ENCODE results near the gene MSI2. TPM values are rescaled to one million over a fixed set of nuclear protein-coding genes. Genes with fewer than 3 reads are reported as not detected.

Gene MSI2
- total and polyA plus RNA-seq, 2 donors (not counting 3 experiments of a cell fraction or from before 2014, with no cell fraction given), result 20.9 to 59.3 TPM

- CTCF ChIA-PET, result interaction anchor here (1.1 to 1.2 kb wide), 2 partner anchors 25 to 480 kb away, joined by 3 to 4 read pairs; no protein-coding TSS in a partner anchor
- FAIRE-seq, result no peak
- POLR2A ChIA-PET, result no interaction called here
- Histone ChIP-seq H3K4me1 (ENCODE audit: control insufficient read depth, extremely low read depth, insufficient read depth, low read length) (no peaks in the 10 kb centered on the region), H3K9me1 (replicated peaks; ENCODE audit: control insufficient read depth, extremely low read depth, insufficient read depth, low read length) (no peaks in the 10 kb centered on the region), H3K4me2 (ENCODE audit: insufficient read depth, low read length) (no peak overlapping the region), H3K36me3 (ENCODE audit: control insufficient read depth in 2 of 2, extremely low read depth in 1 of 2, insufficient read depth in 2 of 2, low read length in 2 of 2) (no peaks in the 10 kb centered on the region), H2AFZ (ENCODE audit: low read depth, low read length) (no peak overlapping the region), H3K27me3 (ENCODE audit: control insufficient read depth in 2 of 2, insufficient read depth in 2 of 2, low read length in 2 of 2) (peaks cover 10 to 16% of the 10 kb centered on the region in 2 experiments), H3K27ac (ENCODE audit: insufficient read depth, low read depth, low read length) (no peak overlapping the region), H4K20me1 (replicated peaks; ENCODE audit: control insufficient read depth, extremely low read depth, insufficient read depth, low read length) (no peaks in the 10 kb centered on the region), H3K79me2 (ENCODE audit: control insufficient read depth, insufficient read depth, low read length) (no peaks in the 10 kb centered on the region), H3K4me3 (replicated peaks in 1 of 3; ENCODE audit: insufficient read depth in 1 of 3, low read depth in 1 of 3, low read length in 3 of 3) (no peak overlapping the region), H3K9me3 (replicated peaks; ENCODE audit: control insufficient read depth, insufficient read depth, low read length) (no peaks in the 10 kb centered on the region), H3K9ac (replicated peaks; ENCODE audit: extremely low read depth, insufficient read depth, low read length) (no peak overlapping the region)
- no peak for DNase-seq (ENCODE audit: low read depth, low spot score)
- intact Hi-C loops (cut with micrococcal nuclease) (no loop called here), dilution Hi-C loops (cut with MboI; ENCODE audit: extremely low pct_ligation_motif_present, low sequenced_read_pairs) (no loop called here)
- no peak for TF ChIP-seq POLR2AphosphoS5 (IDR thresholded peaks at IDR 0.05; ENCODE audit: insufficient read depth, low read depth, low read length)
- TF ChIP-seq, protein P1, sequence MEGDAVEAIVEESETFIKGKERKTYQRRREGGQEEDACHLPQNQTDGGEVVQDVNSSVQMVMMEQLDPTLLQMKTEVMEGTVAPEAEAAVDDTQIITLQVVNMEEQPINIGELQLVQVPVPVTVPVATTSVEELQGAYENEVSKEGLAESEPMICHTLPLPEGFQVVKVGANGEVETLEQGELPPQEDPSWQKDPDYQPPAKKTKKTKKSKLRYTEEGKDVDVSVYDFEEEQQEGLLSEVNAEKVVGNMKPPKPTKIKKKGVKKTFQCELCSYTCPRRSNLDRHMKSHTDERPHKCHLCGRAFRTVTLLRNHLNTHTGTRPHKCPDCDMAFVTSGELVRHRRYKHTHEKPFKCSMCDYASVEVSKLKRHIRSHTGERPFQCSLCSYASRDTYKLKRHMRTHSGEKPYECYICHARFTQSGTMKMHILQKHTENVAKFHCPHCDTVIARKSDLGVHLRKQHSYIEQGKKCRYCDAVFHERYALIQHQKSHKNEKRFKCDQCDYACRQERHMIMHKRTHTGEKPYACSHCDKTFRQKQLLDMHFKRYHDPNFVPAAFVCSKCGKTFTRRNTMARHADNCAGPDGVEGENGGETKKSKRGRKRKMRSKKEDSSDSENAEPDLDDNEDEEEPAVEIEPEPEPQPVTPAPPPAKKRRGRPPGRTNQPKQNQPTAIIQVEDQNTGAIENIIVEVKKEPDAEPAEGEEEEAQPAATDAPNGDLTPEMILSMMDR (IDR thresholded peaks at IDR 0.05; ENCODE audit: extremely low read depth in 1 of 2, insufficient read depth in 1 of 2, low read depth in 1 of 2, low read length in 2 of 2), result no peak
- no peak for TF ChIP-seq FOS (IDR thresholded peaks at IDR 0.05; ENCODE audit: borderline replicate concordance, insufficient read depth, low read length)
- no peak for TF ChIP-seq GATA2 (IDR thresholded peaks at IDR 0.05; ENCODE audit: insufficient read depth, insufficient read length, low read depth, low read length)
- no peak for TF ChIP-seq EZH2 (IDR thresholded peaks at IDR 0.05; ENCODE audit: borderline replicate concordance, low read depth, low read length, severe bottlenecking)
- TF ChIP-seq JUN (IDR thresholded peaks at IDR 0.05; ENCODE audit: borderline replicate concordance, insufficient read depth, insufficient read length, low read depth), result no peak
- TF ChIP-seq MYC (IDR thresholded peaks at IDR 0.05; ENCODE audit: low read depth, low read length), result no peak
- no peak for TF ChIP-seq POLR2A (IDR thresholded peaks at IDR 0.05; ENCODE audit: low read depth, low read length)
- TF ChIP-seq, protein P2, sequence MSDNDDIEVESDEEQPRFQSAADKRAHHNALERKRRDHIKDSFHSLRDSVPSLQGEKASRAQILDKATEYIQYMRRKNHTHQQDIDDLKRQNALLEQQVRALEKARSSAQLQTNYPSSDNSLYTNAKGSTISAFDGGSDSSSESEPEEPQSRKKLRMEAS (IDR thresholded peaks at IDR 0.05; ENCODE audit: insufficient read depth, insufficient read length), result no peak
- BruUV-seq (replicated peaks), result no TSS peak
These were observed 466.4 kb downstream of the MSI2 start for GRCh38 chr17:57722704-57723043.

All from endothelial cell of umbilical vein (primary cell).